Nephron progenitor cell (in vitro differentiated cells): ENCODE results near the gene NACAD.
"Not testable (repeated sequence)": the region's sequence is repeated elsewhere in the genome, so short reads cannot be mapped to it uniquely, and the experiment has no call there.

Source experiments
- DNase-seq: peaks from one replicate; pipeline ENCODE4 v3.0.0; 2021
- H3K27ac Mint-ChIP-seq: 2 replicates; pipeline ENCODE4 v1.8.0; 2021; ENCODE audit warnings: mild to moderate bottlenecking, moderate library complexity, mixed read lengths
- H3K27me3 Mint-ChIP-seq: 2 replicates; pipeline ENCODE4 v1.8.0; 2021; ENCODE audit warnings: mild to moderate bottlenecking, low read depth, mixed read lengths; ENCODE audit not compliant: poor library complexity
- H3K36me3 Mint-ChIP-seq: 2 replicates; pipeline ENCODE4 v1.8.0; 2021; ENCODE audit warnings: low read depth, mixed read lengths
- H3K4me1 Mint-ChIP-seq: 2 replicates; pipeline ENCODE4 v1.8.0; 2021; ENCODE audit warnings: mixed read lengths
- H3K4me3 Mint-ChIP-seq: 2 replicates; pipeline ENCODE4 v1.8.0; 2021; ENCODE audit warnings: mild to moderate bottlenecking, moderate library complexity, mixed read lengths
- H3K9me3 Mint-ChIP-seq: 2 replicates; pipeline ENCODE4 v1.8.0; 2021; ENCODE audit warnings: mild to moderate bottlenecking, moderate library complexity, mixed read lengths
- CTCF ChIP-seq: fragments of 200-600 bp; sonication (generic); IDR thresholded peaks from 2 replicates; pipeline ENCODE4 v1.5.0; 2021; ENCODE audit warnings: antibody characterized with exemption

NACAD gene

GRCh38 chr7:45118889-45119331 is 30.1 kb upstream of the NACAD start:
- Mint-ChIP-seq H3K36me3 (no peaks in the 10 kb centered on the region), H3K27ac (no peak overlapping the region), H3K4me3 (no peak overlapping the region), H3K9me3 (no peaks in the 10 kb centered on the region), H3K4me1 (peaks cover 12% of the 10 kb centered on the region), H3K27me3 (peaks cover 61% of the 10 kb centered on the region)
- peak; percentile 30 for DNase-seq
- no peak for TF ChIP-seq CTCF

- Mint-ChIP-seq H3K36me3 (no peaks in the 10 kb centered on the region), H3K27ac (no peak overlapping the region), H3K4me3 (no peak overlapping the region), H3K9me3 (no peaks in the 10 kb centered on the region), H3K4me1 (peaks cover 12% of the 10 kb centered on the region), H3K27me3 (peaks cover 63% of the 10 kb centered on the region)
- no peak for TF ChIP-seq CTCF
- no peak for DNase-seq
Measured at GRCh38 chr7:45118292-45118691, 29.5 kb upstream of the NACAD start.

- Mint-ChIP-seq H3K36me3 (no peaks in the 10 kb centered on the region), H3K4me1 (peaks cover 18% of the 10 kb centered on the region), H3K9me3 (no peaks in the 10 kb centered on the region), H3K27ac (no peak overlapping the region), H3K27me3 (peaks cover 67% of the 10 kb centered on the region), H3K4me3 (no peak overlapping the region)
- no peak for TF ChIP-seq CTCF
- DNase-seq = no peak
Measured at GRCh38 chr7:45117582-45117981, 28.8 kb upstream of the NACAD start.

GRCh38 chr7:45116048-45116447 is 27.3 kb upstream of the NACAD start:
- H3K36me3 Mint-ChIP-seq = no peaks in the 10 kb centered on the region
- peaks cover 32% of the 10 kb centered on the region for H3K4me1 Mint-ChIP-seq
- H3K9me3 Mint-ChIP-seq = no peaks in the 10 kb centered on the region
- DNase-seq = no peak
- H3K4me3 Mint-ChIP-seq = no peak overlapping the region
- no peak for TF ChIP-seq CTCF
- H3K27ac Mint-ChIP-seq = no peak overlapping the region
- H3K27me3 Mint-ChIP-seq = peaks cover 64% of the 10 kb centered on the region

GRCh38 chr7:45114926-45115325 is 26.2 kb upstream of the NACAD start:
- no peak for DNase-seq
- Mint-ChIP-seq H3K27me3 (peaks cover 56% of the 10 kb centered on the region), H3K4me3 (no peak overlapping the region), H3K9me3 (no peaks in the 10 kb centered on the region), H3K4me1 (peaks cover 42% of the 10 kb centered on the region), H3K36me3 (no peaks in the 10 kb centered on the region), H3K27ac (no peak overlapping the region)
- no peak for TF ChIP-seq CTCF

- not testable (repeated sequence) for DNase-seq, H3K27ac Mint-ChIP-seq, H3K9me3 Mint-ChIP-seq, H3K36me3 Mint-ChIP-seq
- Mint-ChIP-seq H3K4me3 (peak overlapping the region; percentile 7), H3K4me1 (peaks cover 40% of the 10 kb centered on the region), H3K27me3 (peaks cover 52% of the 10 kb centered on the region)
Measured at GRCh38 chr7:45114257-45114656, 25.5 kb upstream of the NACAD start.
